SU-DHL-6 (cell line): ENCODE data around the gene ATAD3C.
A peak's percentile ranks its signal among the peaks of the same experiment; 100 is the strongest.
"Not testable (repeated sequence)": the region's sequence is repeated elsewhere in the genome, so short reads cannot be mapped to it uniquely, and the experiment has no call there.

Source experiments
- H2AFZ ChIP-seq: fragments of 200-600 bp; sonication (generic); 2 replicates; pipeline ENCODE4 v1.6.1; 2014; ENCODE audit warnings: low read depth, mild to moderate bottlenecking, moderate library complexity, mixed read lengths, antibody characterized with exemption, low read length; ENCODE audit not compliant: severe bottlenecking
- H3F3A ChIP-seq: fragments of 200-600 bp; shearing (Covaris generic); 2 replicates; pipeline ENCODE4 v1.6.0; 2016; ENCODE audit warnings: antibody characterized with exemption, mild to moderate bottlenecking; ENCODE audit not compliant: insufficient read depth
- H3K27ac ChIP-seq: fragments of 200-600 bp; sonication (generic); 2 replicates; pipeline ENCODE4 v1.5.1; 2016; ENCODE audit warnings: low read depth, mild to moderate bottlenecking, low read length, moderate library complexity, mixed read lengths
- H3K27me3 ChIP-seq: fragments of 200-600 bp; sonication (generic), shearing (Covaris generic); 2 replicates; pipeline ENCODE4 v1.6.0; 2014; ENCODE audit warnings: mild to moderate bottlenecking, low read length
- H3K36me3 ChIP-seq: fragments of 200-600 bp; sonication (generic); 2 replicates; pipeline ENCODE4 v1.6.1; 2014; ENCODE audit warnings: mild to moderate bottlenecking, low read length, mixed read lengths
- H3K4me2 ChIP-seq: fragments of 300-600, 200-600 bp; shearing (Covaris generic), sonication (generic); 2 replicates; pipeline ENCODE4 v1.6.0; 2014; ENCODE audit warnings: low read length, low read depth, mild to moderate bottlenecking; ENCODE audit not compliant: poor library complexity, severe bottlenecking
- H3K4me3 ChIP-seq: fragments of 200-600 bp; sonication (generic); 2 replicates; pipeline ENCODE4 v1.5.1; 2014; ENCODE audit warnings: antibody characterized with exemption, low read length, mild to moderate bottlenecking, mixed read lengths; ENCODE audit not compliant: insufficient read depth, poor library complexity, severe bottlenecking
- H3K79me2 ChIP-seq: fragments of 200-600 bp; sonication (generic); 2 replicates; pipeline ENCODE4 v1.6.1; 2014; ENCODE audit warnings: mild to moderate bottlenecking, low read length, moderate library complexity; ENCODE audit not compliant: insufficient read depth
- H3K9ac ChIP-seq: fragments of 200-600 bp; sonication (generic); 2 replicates; pipeline ENCODE4 v1.7.0; 2014; ENCODE audit warnings: mild to moderate bottlenecking, low read length
- H3K9me2 ChIP-seq: fragments of 200-600 bp; sonication (generic); replicated peaks from 2 replicates; pipeline ENCODE4 v1.6.1; 2014; ENCODE audit warnings: low read length; ENCODE audit not compliant: insufficient read depth
- H3K9me3 ChIP-seq: fragments of 200-600 bp; sonication (generic); 2 replicates; pipeline ENCODE4 v1.6.1; 2014; ENCODE audit warnings: low read length, mixed read lengths; ENCODE audit not compliant: insufficient read depth
- H4K20me1 ChIP-seq: fragments of 200-600 bp; sonication (generic); 2 replicates; pipeline ENCODE4 v1.6.1; 2014; ENCODE audit warnings: low read depth, mild to moderate bottlenecking, antibody characterized with exemption, low read length, moderate library complexity, mixed read lengths
- CTCF ChIP-seq: fragments of 200-600 bp; sonication (generic); IDR thresholded peaks from one replicate; pipeline ENCODE4 v1.5.1; 2017; ENCODE audit warnings: antibody characterized with exemption, mild to moderate bottlenecking, low read length, moderate library complexity; ENCODE audit not compliant: insufficient read depth, poor library complexity, severe bottlenecking
- EZH2phosphoT487 ChIP-seq: fragments of 200-600 bp; sonication (generic), shearing (Covaris generic); conservative IDR thresholded peaks from 2 replicates; pipeline ENCODE4 v1.6.1; 2018; ENCODE audit warnings: mild to moderate bottlenecking, antibody characterized with exemption, low read length, moderate library complexity, mixed read lengths

ATAD3C gene

GRCh38 chr1:1463312-1463711, 13.8 kb downstream of the ATAD3C start:
- no peaks in the 10 kb centered on the region for H3K79me2 ChIP-seq
- H3K4me2 ChIP-seq: no peak overlapping the region
- no peaks in the 10 kb centered on the region for H3K36me3 ChIP-seq
- H3K27ac ChIP-seq: no peak overlapping the region
- no peaks in the 10 kb centered on the region for H3K9me2 ChIP-seq
- no peaks in the 10 kb centered on the region for H3K9me3 ChIP-seq
- H4K20me1 ChIP-seq: no peaks in the 10 kb centered on the region
- TF ChIP-seq EZH2phosphoT487 (no peak), CTCF (no peak)
- H3F3A ChIP-seq: no peaks in the 10 kb centered on the region
- no peak overlapping the region for H3K9ac ChIP-seq
- no peak overlapping the region for H2AFZ ChIP-seq
- H3K27me3 ChIP-seq: no peaks in the 10 kb centered on the region
- H3K4me3 ChIP-seq: no peak overlapping the region

- H2AFZ ChIP-seq, H3K4me3 ChIP-seq, H3K36me3 ChIP-seq, H4K20me1 ChIP-seq, H3K9me3 ChIP-seq, H3K27ac ChIP-seq, H3K9me2 ChIP-seq, H3K4me2 ChIP-seq, H3K9ac ChIP-seq, H3K27me3 ChIP-seq: not testable (repeated sequence)
- peaks cover 11% of the 10 kb centered on the region for H3K79me2 ChIP-seq
- peaks cover 11% of the 10 kb centered on the region for H3F3A ChIP-seq
Observed at GRCh38 chr1:1468196-1468985, 18.9 kb downstream of the ATAD3C start.

- Histone ChIP-seq H3K9me2 (no peaks in the 10 kb centered on the region), H3K9me3 (no peaks in the 10 kb centered on the region), H3K36me3 (no peaks in the 10 kb centered on the region), H3K79me2 (peaks cover 24% of the 10 kb centered on the region), H3F3A (peaks cover 11% of the 10 kb centered on the region), H2AFZ (peak overlapping the region; percentile 91), H3K4me2 (peak overlapping the region; percentile 94), H3K27ac (peak overlapping the region; percentile 31; the same call in 1 of the 2 replicates), H3K27me3 (no peaks in the 10 kb centered on the region), H3K4me3 (peak overlapping the region; percentile 93), H4K20me1 (no peaks in the 10 kb centered on the region), H3K9ac (peak overlapping the region; percentile 85)
- TF ChIP-seq EZH2phosphoT487: no peak
- TF ChIP-seq CTCF: no peak
Observed at GRCh38 chr1:1470626-1471388, 21.3 kb downstream of the ATAD3C start.
